CD4-positive, alpha-beta T cell (primary cell): ENCODE data around the gene LTA. TPM values are rescaled to one million over a fixed set of nuclear protein-coding genes. Genes with fewer than 3 reads are reported as not detected.

Experiments used
- ATAC-seq: fragments of 200-7000 bp; cut with Tn5 transposase; one replicate; pipeline ENCODE4 v1.10.0; 2022; ENCODE audit warnings: mild to moderate bottlenecking; ENCODE audit not compliant: poor library complexity
- CTCF ChIA-PET: fragments of 350-600 bp; sonication (Branson Sonifier 250); formaldehyde crosslinking; loops from one replicate; lab custom pipeline; 2021; ENCODE audit warnings: antibody characterized with exemption, inconsistent platforms; lab: Charles Lee
- POLR2A ChIA-PET: fragments of 350-600 bp; sonication (Branson Sonifier 250); formaldehyde crosslinking; loops from one replicate; lab custom pipeline; 2021; ENCODE audit warnings: antibody characterized with exemption, inconsistent platforms; lab: Charles Lee
- DNase-seq, 14 experiments: peaks; one replicate each; pipeline ENCODE4 v3.0.0-alpha.2; 2013 to 2020; ENCODE audit warnings: mixed read lengths in 2 of 14
- H3K27ac ChIP-seq, 2 donors: one replicate each; pipeline versions ENCODE4 v1.5.1 to v1.7.0; 2013; ENCODE audit warnings: low read length in 2 of 2, low read depth in 1 of 2, mild to moderate bottlenecking in 1 of 2
- H3K27me3 ChIP-seq, 2 experiments: 1 replicate in 1 of 2; 2 replicates in 1 of 2; pipeline versions ENCODE4 v1.6.1 to v1.7.0; 2013; ENCODE audit warnings: low read length in 2 of 2, control low read depth in 1 of 2, mild to moderate bottlenecking in 1 of 2, moderate library complexity in 1 of 2; ENCODE audit not compliant: insufficient read depth in 2 of 2, control insufficient read depth in 1 of 2
- H3K36me3 ChIP-seq: one replicate; pipeline ENCODE4 v1.6.1; 2013; ENCODE audit warnings: low read length, control low read depth; ENCODE audit not compliant: insufficient read depth
- H3K4me1 ChIP-seq: one replicate; pipeline ENCODE4 v1.6.1; 2013; ENCODE audit warnings: low read length, control low read depth; ENCODE audit not compliant: insufficient read depth
- H3K4me3 ChIP-seq: one replicate; pipeline ENCODE4 v1.5.1; 2013; ENCODE audit warnings: mild to moderate bottlenecking, low read length, moderate library complexity
- H3K9me3 ChIP-seq, 2 experiments: 1 replicate in 1 of 2; 2 replicates in 1 of 2; pipeline versions ENCODE4 v1.6.1 to v1.7.0; 2013; ENCODE audit warnings: low read length in 2 of 2, mild to moderate bottlenecking in 2 of 2, control low read depth in 1 of 2, moderate library complexity in 1 of 2; ENCODE audit not compliant: control insufficient read depth in 1 of 2, insufficient read depth in 1 of 2
- H3K27ac Mint-ChIP-seq: one replicate; pipeline ENCODE4 v1.8.0; 2020; ENCODE audit warnings: mixed read lengths
- H3K27me3 Mint-ChIP-seq: one replicate; pipeline ENCODE4 v1.8.0; 2021; ENCODE audit warnings: mixed read lengths
- H3K36me3 Mint-ChIP-seq: one replicate; pipeline ENCODE4 v1.8.0; 2021; ENCODE audit warnings: low read depth, mixed read lengths
- H3K4me1 Mint-ChIP-seq: one replicate; pipeline ENCODE4 v1.8.0; 2021; ENCODE audit warnings: low read depth, mixed read lengths
- H3K4me3 Mint-ChIP-seq: one replicate; pipeline ENCODE4 v1.8.0; 2020; ENCODE audit warnings: mild to moderate bottlenecking, mixed read lengths
- H3K9me3 Mint-ChIP-seq: one replicate; pipeline ENCODE4 v1.8.0; 2020; ENCODE audit warnings: mixed read lengths
- intact Hi-C, 2 experiments: fragments of 100-400 bp; cut with DNase I in 1 of 2; cut with micrococcal nuclease in 1 of 2; formaldehyde crosslinking; loops; one replicate each; pipeline versions ENCODE4 v1.15.1 to v1.9.0; 2023 to 2025; cut with DNase I, micrococcal nuclease
- total RNA-seq, 174 experiments: library from RNA in 2 of 174; stranded (reverse) in 2 of 174; gene quantifications; one replicate each; pipeline ENCODE4 v1.2.3 and lab custom pipeline; 2021 to 2026
- TF ChIP-seq, protein P1 (sequence below): fragments of 200-600 bp; IDR thresholded peaks from one replicate; pipeline ENCODE4 v1.8.0; 2022; ENCODE audit warnings: antibody characterized with exemption, mild to moderate bottlenecking

Gene LTA
- total RNA-seq, 2 experiments from 2014 or later: 15.4 to 16.7 TPM

GRCh38 chr6:31528307-31528777 lies 43.7 kb upstream of the LTA start:
- Mint-ChIP-seq H3K36me3 (peaks cover 52% of the 10 kb centered on the region), H3K4me1 (no peaks in the 10 kb centered on the region), H3K9me3 (no peaks in the 10 kb centered on the region), H3K4me3 (no peak overlapping the region), H3K27me3 (no peaks in the 10 kb centered on the region), H3K27ac (no peak overlapping the region)
- H3K4me3 ChIP-seq: no peak overlapping the region
- no peaks in the 10 kb centered on the region for H3K4me1 ChIP-seq
- H3K27ac ChIP-seq: no peak overlapping the region
- no peaks in the 10 kb centered on the region for H3K27me3 ChIP-seq
- H3K9me3 ChIP-seq: no peaks in the 10 kb centered on the region
- TF ChIP-seq, protein P1, sequence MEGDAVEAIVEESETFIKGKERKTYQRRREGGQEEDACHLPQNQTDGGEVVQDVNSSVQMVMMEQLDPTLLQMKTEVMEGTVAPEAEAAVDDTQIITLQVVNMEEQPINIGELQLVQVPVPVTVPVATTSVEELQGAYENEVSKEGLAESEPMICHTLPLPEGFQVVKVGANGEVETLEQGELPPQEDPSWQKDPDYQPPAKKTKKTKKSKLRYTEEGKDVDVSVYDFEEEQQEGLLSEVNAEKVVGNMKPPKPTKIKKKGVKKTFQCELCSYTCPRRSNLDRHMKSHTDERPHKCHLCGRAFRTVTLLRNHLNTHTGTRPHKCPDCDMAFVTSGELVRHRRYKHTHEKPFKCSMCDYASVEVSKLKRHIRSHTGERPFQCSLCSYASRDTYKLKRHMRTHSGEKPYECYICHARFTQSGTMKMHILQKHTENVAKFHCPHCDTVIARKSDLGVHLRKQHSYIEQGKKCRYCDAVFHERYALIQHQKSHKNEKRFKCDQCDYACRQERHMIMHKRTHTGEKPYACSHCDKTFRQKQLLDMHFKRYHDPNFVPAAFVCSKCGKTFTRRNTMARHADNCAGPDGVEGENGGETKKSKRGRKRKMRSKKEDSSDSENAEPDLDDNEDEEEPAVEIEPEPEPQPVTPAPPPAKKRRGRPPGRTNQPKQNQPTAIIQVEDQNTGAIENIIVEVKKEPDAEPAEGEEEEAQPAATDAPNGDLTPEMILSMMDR: no peak
- ATAC-seq (no peak), DNase-seq (no peak)
- peaks cover 38% of the 10 kb centered on the region for H3K36me3 ChIP-seq
- ChIA-PET CTCF (interaction anchor here (1.0 to 1.2 kb wide), 3 partner anchors 10 to 69 kb away, joined by 3 to 6 read pairs (median 4); no protein-coding TSS in a partner anchor), POLR2A (interaction anchor here (1.1 to 3.3 kb wide), 4 partner anchors 10 to 70 kb away, joined by 3 to 14 read pairs (median 4); partner anchors contain the start of gene DDX39B)
- intact Hi-C loops: no loop called here

- TF ChIP-seq, protein P1: no peak
- Mint-ChIP-seq H3K9me3 (no peaks in the 10 kb centered on the region), H3K36me3 (peaks cover 57% of the 10 kb centered on the region), H3K27me3 (no peaks in the 10 kb centered on the region), H3K27ac (no peak within 1 kb of the TSS), H3K4me1 (no peaks in the 10 kb centered on the region), H3K4me3 (peak within 1 kb of the TSS; percentile 20)
- no peaks in the 10 kb centered on the region for H3K4me1 ChIP-seq
- H3K4me3 ChIP-seq: no peak within 1 kb of the TSS
- ATAC-seq: no peak
- H3K36me3 ChIP-seq: peaks cover 43% of the 10 kb centered on the region
- ChIA-PET POLR2A (interaction anchor here (1.1 to 3.3 kb wide), 3 partner anchors 10 to 70 kb away, joined by 3 to 14 read pairs (median 5); partner anchors contain the start of gene DDX39B), CTCF (interaction anchor here (0.6 to 1.0 kb wide), 3 partner anchors 12 to 69 kb away, joined by 3 to 4 read pairs (median 3); no protein-coding TSS in a partner anchor)
- no peaks in the 10 kb centered on the region for H3K9me3 ChIP-seq
- intact Hi-C loops: no loop called here
- no peak for DNase-seq
- H3K27ac ChIP-seq: no peak within 1 kb of the TSS
- H3K27me3 ChIP-seq: no peaks in the 10 kb centered on the region
Measured at GRCh38 chr6:31528821-31529328, 43.2 kb upstream of the LTA start, which contains the start of gene MCCD1. TSS of gene MCCD1 (plus strand) at chr6:31528962. CDS start at chr6:31529015, 53 bp downstream.

DNA sequence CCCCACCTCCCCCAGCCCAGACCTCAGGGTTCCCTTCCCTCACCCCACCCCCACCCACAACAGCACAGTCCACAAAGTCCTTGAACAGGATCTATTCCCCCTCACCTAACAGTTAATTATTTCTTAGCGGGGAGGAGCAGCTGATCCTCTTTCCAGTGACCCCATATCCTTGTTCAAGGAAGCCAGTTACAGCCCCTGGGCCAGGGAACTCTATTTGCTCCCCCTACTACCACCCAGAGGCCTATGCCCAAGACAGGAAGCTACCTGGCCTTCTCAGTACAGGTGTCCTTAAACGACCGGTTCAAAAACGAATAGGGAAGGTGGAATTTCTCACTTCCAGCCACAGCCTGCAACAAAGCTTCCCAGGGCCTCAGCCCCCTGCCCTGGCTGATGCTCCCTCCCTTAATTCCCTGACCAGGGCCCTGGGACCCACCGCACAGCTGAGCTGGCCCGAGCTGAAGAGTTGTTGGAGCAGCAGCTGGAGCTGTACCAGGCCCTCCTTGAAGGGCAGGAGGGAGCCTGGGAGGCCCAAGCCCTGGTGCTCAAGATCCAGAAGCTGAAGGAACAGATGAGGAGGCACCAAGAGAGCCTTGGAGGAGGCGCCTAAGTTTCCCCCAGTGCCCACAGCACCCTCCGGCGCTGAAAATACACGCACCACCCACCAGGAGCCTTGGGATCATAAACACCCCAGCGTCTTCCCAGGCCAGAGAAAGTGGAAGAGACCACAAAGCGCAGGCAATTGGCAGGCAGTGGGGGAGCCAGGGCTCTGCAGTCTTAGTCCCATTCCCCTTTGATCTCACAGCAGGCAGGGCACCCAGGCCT lies 42.5 kb upstream of the LTA start:
- Mint-ChIP-seq H3K9me3 (no peaks in the 10 kb centered on the region), H3K27ac (no peak overlapping the region), H3K4me1 (no peaks in the 10 kb centered on the region), H3K27me3 (no peaks in the 10 kb centered on the region), H3K4me3 (peak overlapping the region; percentile 20), H3K36me3 (peaks cover 64% of the 10 kb centered on the region)
- no peaks in the 10 kb centered on the region for H3K27me3 ChIP-seq
- H3K27ac ChIP-seq: no peak overlapping the region
- H3K4me3 ChIP-seq: no peak overlapping the region
- peaks cover 50% of the 10 kb centered on the region for H3K36me3 ChIP-seq
- ChIA-PET CTCF (interaction anchor here (0.6 kb wide), 1 partner anchor 48 kb away, joined by 3 read pairs; no protein-coding TSS in a partner anchor), POLR2A (interaction anchor here (0.7 to 3.3 kb wide), 4 partner anchors 9 to 69 kb away, joined by 3 to 14 read pairs (median 4); partner anchors contain the start of gene DDX39B)
- DNase-seq (no peak), ATAC-seq (peak; percentile 7)
- TF ChIP-seq, protein P1: no peak
- H3K9me3 ChIP-seq: no peaks in the 10 kb centered on the region
- H3K4me1 ChIP-seq: no peaks in the 10 kb centered on the region
- intact Hi-C loops: no loop called here
